Panc1 (cell line): Measurements from ENCODE around the gene TBX4. TPM values are rescaled to one million over a fixed set of nuclear protein-coding genes. Genes with fewer than 3 reads are reported as not detected.

ENCODE experiments used
- ATAC-seq: fragments of 200-7000 bp; cut with Tn5 transposase; 2 replicates; pipeline ENCODE4 v1.9.1; 2020; ENCODE audit warnings: mild to moderate bottlenecking, moderate library complexity
- BruUV-seq: library from RNA; stranded (reverse); fragments of 400-500 nt; replicated peaks from 2 replicates; lab custom pipeline; 2021; lab: Mats Ljungman, UMichigan
- CTCF ChIA-PET: fragments of 300-600 bp; sonication (Branson Sonifier 250); formaldehyde crosslinking; loops from one replicate; lab custom pipeline; 2022; ENCODE audit warnings: antibody characterized with exemption; lab: Charles Lee
- POLR2A ChIA-PET: fragments of 300-600 bp; sonication (Branson Sonifier 250); formaldehyde crosslinking; loops from one replicate; lab custom pipeline; 2022; ENCODE audit warnings: antibody characterized with exemption; lab: Charles Lee
- DNase-seq: peaks from one replicate; pipeline ENCODE4 v3.0.0-alpha.2; 2010; ENCODE audit warnings: low read depth, low spot score
- H3K27ac ChIP-seq: 2 replicates; pipeline ENCODE4 v1.5.1; 2011; ENCODE audit warnings: mild to moderate bottlenecking, low read length, inconsistent platforms
- H3K27me3 ChIP-seq: fragments of 200-500 bp; sonication (Bioruptor generic); 2 replicates; pipeline ENCODE4 v1.6.0; 2014; ENCODE audit warnings: low read length, inconsistent platforms; ENCODE audit not compliant: control insufficient read depth, insufficient read depth
- H3K36me3 ChIP-seq: fragments of 200-500 bp; sonication (Bioruptor generic); 2 replicates; pipeline ENCODE4 v1.5.1; 2014; ENCODE audit warnings: inconsistent platforms, mild to moderate bottlenecking, low read length, moderate library complexity; ENCODE audit not compliant: control insufficient read depth, insufficient read depth
- H3K4me1 ChIP-seq: 2 replicates; pipeline ENCODE4 v1.5.1; 2011; ENCODE audit warnings: inconsistent platforms, mild to moderate bottlenecking, low read length, moderate library complexity; ENCODE audit not compliant: control insufficient read depth, insufficient read depth
- H3K4me3 ChIP-seq, 2 experiments: 2 replicates each; pipeline ENCODE4 v1.5.1; 2011 to 2012; ENCODE audit warnings: low read depth in 2 of 2, low read length in 2 of 2, mild to moderate bottlenecking in 2 of 2, inconsistent platforms in 1 of 2, moderate library complexity in 1 of 2
- H3K9me3 ChIP-seq: fragments of 200-500 bp; sonication (Bioruptor generic); 2 replicates; pipeline ENCODE4 v1.5.1; 2014; ENCODE audit warnings: low read depth, mild to moderate bottlenecking, inconsistent platforms, low read length, moderate library complexity; ENCODE audit not compliant: control insufficient read depth, insufficient read depth
- CTCF ChIP-seq: fragments of 450-650 bp; IDR thresholded peaks from 2 replicates; pipeline ENCODE4 v1.5.1; 2017; ENCODE audit warnings: mild to moderate bottlenecking
- POLR2AphosphoS5 ChIP-seq: IDR thresholded peaks from 2 replicates; pipeline ENCODE4 v1.6.1; 2012; ENCODE audit warnings: mild to moderate bottlenecking, low read depth, low read length, moderate library complexity
- REST ChIP-seq, 2 experiments: IDR thresholded peaks; 2 replicates each; pipeline ENCODE4 v1.6.1; 2011 to 2012; ENCODE audit warnings: low read depth in 2 of 2, control low read depth in 1 of 2, low read length in 1 of 2, mild to moderate bottlenecking in 1 of 2, moderate library complexity in 1 of 2; ENCODE audit not compliant: insufficient read depth in 1 of 2
- SIN3A ChIP-seq: IDR thresholded peaks from 2 replicates; pipeline ENCODE4 v1.6.1; 2012; ENCODE audit warnings: low read depth, mild to moderate bottlenecking, low read length, moderate library complexity, borderline replicate concordance; ENCODE audit not compliant: insufficient read depth
- TCF7L2 ChIP-seq: IDR thresholded peaks from 2 replicates; pipeline ENCODE4 v1.6.1; 2011; ENCODE audit warnings: mild to moderate bottlenecking, low read depth, low read length, inconsistent platforms
- in situ Hi-C: cut with HindIII; loops from 2 replicates; pipeline ENCODE4 v1.10.0; 2016; ENCODE audit warnings: low sequenced_read_pairs, low pct_unique_long_range_greater_than_20kb
- intact Hi-C: fragments of 100-400 bp; cut with micrococcal nuclease; formaldehyde crosslinking; loops from one replicate; pipeline ENCODE4 v1.10.0; 2022; ENCODE audit not compliant: unreplicated experiment
- total RNA-seq: library from RNA; stranded (reverse); gene quantifications from one replicate; pipeline ENCODE4 v1.2.1, GENCODE V29; 2021; ENCODE audit not compliant: unreplicated experiment

Gene TBX4
- total RNA-seq, 1 experiment from 2014 or later = not detected

- intact Hi-C loops = no loop called here
- no peaks in the 10 kb centered on the region; the same call in 1 of the 2 replicates for H3K27me3 ChIP-seq
- ATAC-seq (no peak), DNase-seq (no peak)
- no peaks in the 10 kb centered on the region for H3K4me1 ChIP-seq
- TF ChIP-seq SIN3A (no peak), TCF7L2 (no peak), CTCF (no peak), POLR2AphosphoS5 (no peak), REST (IDR thresholded peaks at IDR 0.05; ENCODE audit: insufficient read depth in 1 of 2, low read depth in 2 of 2, low read length in 1 of 2) (no peak)
- no peaks in the 10 kb centered on the region for H3K36me3 ChIP-seq
- ChIA-PET CTCF (no interaction called here), POLR2A (no interaction called here)
- no peak overlapping the region for H3K27ac ChIP-seq
- H3K4me3 ChIP-seq = no peak overlapping the region
- in situ Hi-C loops = no loop called here
- no TSS peak for BruUV-seq
- H3K9me3 ChIP-seq = no peaks in the 10 kb centered on the region
These were observed 22.7 kb downstream of the TBX4 start for GRCh38 chr17:61474934-61475333.

- Histone ChIP-seq H3K4me3 (no peak overlapping the region), H3K27me3 (no peaks in the 10 kb centered on the region; the same call in 1 of the 2 replicates), H3K36me3 (no peaks in the 10 kb centered on the region), H3K27ac (no peak overlapping the region), H3K4me1 (no peaks in the 10 kb centered on the region), H3K9me3 (no peaks in the 10 kb centered on the region)
- DNase-seq (no peak), ATAC-seq (no peak)
- intact Hi-C loops (no loop called here), in situ Hi-C loops (no loop called here)
- TF ChIP-seq TCF7L2 = no peak
- BruUV-seq = no TSS peak
- CTCF ChIA-PET = no interaction called here
- POLR2A ChIA-PET = no interaction called here
These were observed 23.5 kb downstream of the TBX4 start for GRCh38 chr17:61475726-61476125.

GRCh38 chr17:61476476-61477203 is 24.4 kb downstream of the TBX4 start:
- no TSS peak for BruUV-seq
- Histone ChIP-seq H3K36me3 (no peaks in the 10 kb centered on the region), H3K9me3 (no peaks in the 10 kb centered on the region), H3K27ac (no peak overlapping the region), H3K4me1 (no peaks in the 10 kb centered on the region), H3K4me3 (no peak overlapping the region), H3K27me3 (no peaks in the 10 kb centered on the region; the same call in 1 of the 2 replicates)
- intact Hi-C loops = no loop called here
- TF ChIP-seq TCF7L2 = no peak
- no peak for TF ChIP-seq POLR2AphosphoS5
- TF ChIP-seq CTCF = no peak
- TF ChIP-seq REST (IDR thresholded peaks at IDR 0.05; ENCODE audit: insufficient read depth in 1 of 2, low read depth in 2 of 2, low read length in 1 of 2) = no peak
- TF ChIP-seq SIN3A = no peak
- ChIA-PET CTCF (no interaction called here), POLR2A (no interaction called here)
- DNase-seq = no peak
- in situ Hi-C loops = no loop called here
- no peak for ATAC-seq
